Stomach (tissue), 9 donors: ENCODE measurements around the gene FCHSD2. TPM values are rescaled to one million over a fixed set of nuclear protein-coding genes. Genes with fewer than 3 reads are reported as not detected.

Experiments
- DNase-seq, 2 donors: peaks; one replicate each; pipeline versions ENCODE4 v3.0.0 to v3.0.0-alpha.2; 2013 to 2019
- H3K27ac ChIP-seq, 5 donors: fragments of 200-600 bp in 4 of 5; sonication (generic) in 4 of 5; one replicate each; pipeline ENCODE4 v1.5.1; 2013 to 2019; ENCODE audit warnings: mild to moderate bottlenecking in 1 of 5, moderate library complexity in 1 of 5
- H3K27me3 ChIP-seq, 3 donors: fragments of 200-600 bp; sonication (generic); one replicate each; pipeline ENCODE4 v1.5.1; 2017 to 2019; ENCODE audit warnings: mixed run types in 1 of 3
- H3K36me3 ChIP-seq, 4 donors: fragments of 200-600 bp; sonication (generic); 1 replicate in 3 of 4; 2 replicates in 1 of 4; pipeline ENCODE4 v1.5.1; 2016 to 2019
- H3K4me1 ChIP-seq, 4 donors: fragments of 200-600 bp; sonication (generic); one replicate each; pipeline ENCODE4 v1.5.1; 2016 to 2019
- H3K4me3 ChIP-seq, 4 donors: fragments of 200-600 bp; sonication (generic) in 3 of 4; one replicate each; pipeline ENCODE4 v1.5.1; 2016 to 2019; ENCODE audit warnings: mild to moderate bottlenecking in 1 of 4
- H3K9me3 ChIP-seq, 4 donors: fragments of 200-600 bp; sonication (generic); one replicate each; pipeline ENCODE4 v1.5.1; 2016 to 2019
- EP300 ChIP-seq: sonication (generic); formaldehyde crosslinking; IDR thresholded peaks from one replicate; pipeline ENCODE4 v1.6.1; 2017; ENCODE audit warnings: antibody characterized with exemption
- POLR2A ChIP-seq, 4 donors: fragments of 450-650 bp; IDR thresholded peaks; one replicate each; pipeline ENCODE4 v1.6.1; 2016; ENCODE audit warnings: antibody characterized with exemption in 4 of 4, control low read depth in 2 of 4, mild to moderate bottlenecking in 1 of 4, moderate library complexity in 1 of 4
- POLR2AphosphoS5 ChIP-seq, 3 donors: sonication (generic); formaldehyde crosslinking; IDR thresholded peaks; one replicate each; pipeline ENCODE4 v1.6.1; 2016; ENCODE audit warnings: antibody characterized with exemption in 3 of 3
- WGBS, 5 donors: extraction: QIAGEN DNeasy Blood & Tissue Kit in 3 of 5; methylation state at CpG; one replicate each; pipeline versions ENCODE4 v1.1.5 to v1.1.7; 2013 to 2018; 5-methylcytosine and 5-hydroxymethylcytosine counted together
- intact Hi-C: fragments of 100-400 bp; cut with DNase I; formaldehyde crosslinking; loops from one replicate; pipeline ENCODE4 v1.15.1; 2023; ENCODE audit warnings: low total_unique reads
- polyA plus RNA-seq, 3 donors: library from polyadenylated mRNA; stranded (reverse); fragments of 200-250 nt; gene quantifications; one replicate each; pipeline ENCODE4 v1.2.3, GENCODE V29; 2013
- total RNA-seq, 5 donors: library from RNA; depleted of rRNA; stranded (reverse); fragments of >200 nt; gene quantifications; one replicate each; pipeline versions ENCODE4 v1.1.0 to v1.2.3, GENCODE V29; 2014 to 2016
- TF ChIP-seq, protein P1 (sequence below), 7 experiments: fragments of 450-650 bp in 4 of 7; fragments of 200-600 bp in 3 of 7; sonication (generic) in 3 of 7; IDR thresholded peaks; one replicate each; pipeline ENCODE4 v1.5.1; 2016 to 2019; ENCODE audit warnings: antibody characterized with exemption in 7 of 7, control low read depth in 2 of 7, mild to moderate bottlenecking in 1 of 7
- donor health status: healthy with polysubstance abuse.
- donor health status: Bipolar disorder and iron deficiency.
- donor health status: healthy.

FCHSD2 gene
- total and polyA plus RNA-seq, 8 donors, result 5.7 to 64.3 (median 15.9) TPM

DNA sequence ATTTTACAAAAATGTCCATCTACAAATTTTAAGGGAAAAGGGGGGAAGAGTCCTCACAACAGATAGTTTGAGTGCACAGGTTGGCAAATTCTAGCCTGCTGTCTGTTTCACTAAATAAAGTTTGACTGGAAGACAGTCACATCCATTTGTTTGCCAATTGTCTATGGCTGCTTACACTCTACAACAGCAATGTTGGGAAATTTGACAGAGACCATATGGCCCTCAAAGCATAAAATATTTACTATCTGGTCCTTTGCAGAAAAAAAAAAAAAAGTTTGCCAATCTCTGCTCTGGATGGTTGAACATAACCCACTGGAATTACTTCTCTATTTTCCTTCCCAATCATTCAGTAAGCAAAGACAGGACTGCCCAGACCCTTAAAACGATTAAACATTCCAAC is 88.2 kb downstream of the FCHSD2 start:
- no peak overlapping the region for H3K4me3 ChIP-seq
- WGBS, 5 donors, result 71 to 82% (median 81%) methylated on average over 1 of the region's 1 CpG
- no peaks in the 10 kb centered on the region for H3K36me3 ChIP-seq
- TF ChIP-seq, protein P1, sequence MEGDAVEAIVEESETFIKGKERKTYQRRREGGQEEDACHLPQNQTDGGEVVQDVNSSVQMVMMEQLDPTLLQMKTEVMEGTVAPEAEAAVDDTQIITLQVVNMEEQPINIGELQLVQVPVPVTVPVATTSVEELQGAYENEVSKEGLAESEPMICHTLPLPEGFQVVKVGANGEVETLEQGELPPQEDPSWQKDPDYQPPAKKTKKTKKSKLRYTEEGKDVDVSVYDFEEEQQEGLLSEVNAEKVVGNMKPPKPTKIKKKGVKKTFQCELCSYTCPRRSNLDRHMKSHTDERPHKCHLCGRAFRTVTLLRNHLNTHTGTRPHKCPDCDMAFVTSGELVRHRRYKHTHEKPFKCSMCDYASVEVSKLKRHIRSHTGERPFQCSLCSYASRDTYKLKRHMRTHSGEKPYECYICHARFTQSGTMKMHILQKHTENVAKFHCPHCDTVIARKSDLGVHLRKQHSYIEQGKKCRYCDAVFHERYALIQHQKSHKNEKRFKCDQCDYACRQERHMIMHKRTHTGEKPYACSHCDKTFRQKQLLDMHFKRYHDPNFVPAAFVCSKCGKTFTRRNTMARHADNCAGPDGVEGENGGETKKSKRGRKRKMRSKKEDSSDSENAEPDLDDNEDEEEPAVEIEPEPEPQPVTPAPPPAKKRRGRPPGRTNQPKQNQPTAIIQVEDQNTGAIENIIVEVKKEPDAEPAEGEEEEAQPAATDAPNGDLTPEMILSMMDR (IDR thresholded peaks at IDR 0.05), result no peak
- TF ChIP-seq POLR2A (IDR thresholded peaks at IDR 0.05) (no peak), POLR2AphosphoS5 (IDR thresholded peaks at IDR 0.05) (no peak), EP300 (no peak)
- H3K27ac ChIP-seq, result no peak overlapping the region
- no peak for DNase-seq
- H3K4me1 ChIP-seq, result peaks cover 0 to 26% (median 7%) of the 10 kb centered on the region in 4 donors
- H3K9me3 ChIP-seq, result no peaks in the 10 kb centered on the region
- H3K27me3 ChIP-seq, result no peaks in the 10 kb centered on the region
- intact Hi-C loops, result no loop called here

DNA sequence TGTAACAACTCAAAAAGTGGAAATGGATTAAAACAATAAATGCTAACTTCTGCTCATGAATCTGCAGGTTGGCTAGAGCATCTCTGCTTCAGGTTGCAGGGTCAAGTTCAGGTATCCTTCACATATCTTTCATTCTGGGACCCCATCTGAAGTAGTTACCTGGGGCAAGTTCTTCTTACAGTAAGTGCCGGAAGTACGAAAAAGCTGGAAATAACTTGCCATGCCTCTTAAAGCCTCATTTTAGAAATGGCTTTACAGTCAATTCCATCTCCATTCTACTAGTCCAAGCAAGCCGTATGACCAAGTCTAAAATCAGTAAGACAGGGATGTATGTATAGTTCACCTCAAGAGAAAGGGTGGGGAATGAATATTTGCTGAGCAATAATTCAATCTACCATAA is 93.7 kb downstream of the FCHSD2 start:
- DNase-seq, result no peak
- Histone ChIP-seq H3K27ac (peak overlapping the region; percentile 22 to 84 (median 56)), H3K9me3 (no peaks in the 10 kb centered on the region), H3K27me3 (no peaks in the 10 kb centered on the region), H3K36me3 (no peaks in the 10 kb centered on the region), H3K4me1 (peaks cover 12 to 31% (median 21%) of the 10 kb centered on the region in 4 donors), H3K4me3 (no peak overlapping the region)
- intact Hi-C loops, result no loop called here
- TF ChIP-seq, protein P1 (IDR thresholded peaks at IDR 0.05), result no peak
- WGBS, 5 donors, result 79 to 96% (median 84%) methylated on average over 3 of the region's 3 CpGs

DNA sequence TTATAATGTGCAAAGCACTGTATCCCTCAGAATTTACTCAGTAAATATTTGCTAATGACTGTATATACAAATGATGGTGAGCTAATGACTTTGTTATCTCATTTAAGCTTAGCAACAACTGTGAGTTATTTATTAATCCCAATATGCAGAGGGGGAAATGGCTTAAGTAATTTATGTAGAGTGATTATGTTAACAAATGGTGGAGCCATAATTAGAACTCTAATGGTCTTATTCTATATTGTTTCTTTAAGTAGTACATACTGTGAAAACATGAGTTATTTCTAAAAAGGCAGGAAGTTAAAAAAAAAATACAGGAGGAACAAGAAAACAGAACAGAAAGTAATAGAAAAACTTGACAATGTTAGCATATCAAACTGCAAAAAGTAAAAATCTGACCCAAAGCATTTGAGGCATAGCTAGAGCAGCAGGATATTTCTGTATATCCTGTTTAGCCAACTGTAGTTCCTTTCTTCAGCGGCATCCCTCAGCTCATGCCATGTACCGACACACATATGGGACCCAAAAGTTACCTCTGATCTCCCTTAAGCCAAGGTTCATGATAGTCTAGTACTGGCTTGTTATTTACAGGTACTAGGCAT is 94.2 kb downstream of the FCHSD2 start:
- WGBS, 5 donors, result 9 to 37% (median 16%) methylated on average over 2 of the region's 2 CpGs
- no peak for TF ChIP-seq POLR2AphosphoS5 (IDR thresholded peaks at IDR 0.05)
- TF ChIP-seq, protein P1 (IDR thresholded peaks at IDR 0.05), result no peak
- no peak for TF ChIP-seq POLR2A (IDR thresholded peaks at IDR 0.05)
- no peak for TF ChIP-seq EP300

DNA sequence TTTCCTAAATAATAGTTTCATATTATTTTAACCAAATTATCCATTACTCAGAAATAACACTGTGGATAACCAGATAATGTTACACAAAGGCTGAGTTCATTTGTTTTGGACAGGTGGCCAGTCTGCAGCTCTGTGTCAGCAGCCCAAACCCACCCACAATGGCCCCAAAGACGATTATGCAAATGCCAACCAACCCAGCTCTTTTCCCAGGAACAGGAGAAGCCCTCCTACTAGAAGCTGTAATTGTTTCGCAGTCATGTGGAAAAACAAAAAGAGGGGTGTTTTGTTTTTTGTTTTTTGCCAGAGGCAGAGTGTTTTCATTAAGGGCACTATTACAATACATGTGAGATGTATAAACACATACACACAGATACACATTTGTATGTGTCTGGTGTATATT is 102.1 kb downstream of the FCHSD2 start:
- WGBS, 5 donors, result 83 to 92% (median 86%) methylated on average over 2 of the region's 2 CpGs
- no peaks in the 10 kb centered on the region for H3K36me3 ChIP-seq
- no peak overlapping the region for H3K4me3 ChIP-seq
- no peak for DNase-seq
- H3K27me3 ChIP-seq, result no peaks in the 10 kb centered on the region
- H3K27ac ChIP-seq, result no peak overlapping the region
- peaks cover 0 to 7% (median 1%) of the 10 kb centered on the region in 4 donors for H3K4me1 ChIP-seq
- intact Hi-C loops, result no loop called here
- TF ChIP-seq POLR2AphosphoS5 (IDR thresholded peaks at IDR 0.05) (no peak), EP300 (no peak), POLR2A (IDR thresholded peaks at IDR 0.05) (no peak)
- TF ChIP-seq, protein P1 (IDR thresholded peaks at IDR 0.05), result no peak
- no peaks in the 10 kb centered on the region for H3K9me3 ChIP-seq

More for the DNA sequence above, 94.2 kb downstream of the FCHSD2 start:
- Histone ChIP-seq H3K36me3 (no peaks in the 10 kb centered on the region), H3K27me3 (no peaks in the 10 kb centered on the region), H3K4me1 (peaks cover 12 to 31% (median 21%) of the 10 kb centered on the region in 4 donors), H3K4me3 (no peak overlapping the region), H3K27ac (peak overlapping the region; percentile 22 to 84 (median 56)), H3K9me3 (no peaks in the 10 kb centered on the region)
- peak in 1 of 2 donors; percentile 41 for DNase-seq
- intact Hi-C loops, result no loop called here
